ENCODE data around the gene RFLNA.

DNA sequence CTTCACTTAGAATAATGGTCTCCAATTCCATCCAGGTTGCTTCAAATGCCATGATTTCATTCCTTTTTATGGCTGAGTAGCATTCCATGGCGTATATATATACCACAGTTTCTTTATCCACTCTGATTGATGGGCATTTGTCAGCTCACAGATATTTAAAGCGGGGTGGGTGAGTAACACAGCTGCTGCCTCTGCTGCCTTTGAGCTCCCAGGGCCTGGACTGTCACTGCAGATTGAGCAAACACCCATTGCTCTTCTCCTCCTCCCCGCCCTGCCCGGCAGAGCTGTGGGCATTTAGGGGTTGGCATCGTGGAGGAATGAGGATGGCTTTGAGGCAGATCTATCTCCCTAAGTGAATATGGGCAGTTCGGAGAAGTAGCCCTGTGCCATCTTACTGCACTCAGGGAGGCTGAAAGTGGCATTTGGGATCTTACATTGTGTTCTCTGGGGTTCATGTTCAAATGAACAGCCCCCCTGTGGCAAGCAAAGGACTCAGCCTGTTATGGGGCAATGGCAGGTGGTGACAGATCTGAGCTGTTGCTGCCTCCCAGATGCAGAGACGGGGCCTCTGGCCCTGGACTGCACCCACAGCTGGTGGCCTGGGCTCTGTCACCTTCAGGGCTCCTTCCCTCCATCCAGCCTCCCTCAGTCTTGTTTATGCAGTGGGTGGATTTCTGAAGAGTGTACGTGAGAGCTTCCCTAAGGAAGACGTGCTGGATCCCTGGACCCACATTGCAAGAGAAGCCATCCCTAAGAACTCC is 4.9 kb downstream of the RFLNA start:
- no peak for TF ChIP-seq POLR2A (IDR thresholded peaks at IDR 0.05; ENCODE audit: low read length)
- no peak for TF ChIP-seq GATA1 (IDR thresholded peaks at IDR 0.05; ENCODE audit: low read depth, low read length)

Measured in erythroblast (primary cell).